C4-2B (cell line): ENCODE results near the gene LRRC3C.
A peak's percentile ranks its signal among the peaks of the same experiment; 100 is the strongest.

Experiments used
- H3K27ac ChIP-seq: fragments of 450-650 bp; 2 replicates; pipeline ENCODE4 v1.5.1; 2017
- CTCF ChIP-seq: fragments of 450-650 bp; conservative IDR thresholded peaks from 2 replicates; pipeline ENCODE4 v1.5.1; 2017; ENCODE audit warnings: mild to moderate bottlenecking
- ZFX ChIP-seq: fragments of 450-650 bp; IDR thresholded peaks from 2 replicates; pipeline ENCODE4 v1.6.1; 2017

Gene LRRC3C

GRCh38 chr17:39974433-39974832 lies 46.9 kb downstream of the LRRC3C start:
- no peak overlapping the region for H3K27ac ChIP-seq
- TF ChIP-seq CTCF (no peak), ZFX (no peak)

- no peak overlapping the region for H3K27ac ChIP-seq
- TF ChIP-seq CTCF (no peak), ZFX (no peak)
Observed at GRCh38 chr17:39975801-39976200, 48.3 kb downstream of the LRRC3C start.

GRCh38 chr17:39979016-39979670 lies 51.6 kb downstream of the LRRC3C start:
- no peak overlapping the region for H3K27ac ChIP-seq
- no peak for TF ChIP-seq ZFX
- TF ChIP-seq CTCF: no peak

- TF ChIP-seq ZFX (no peak), CTCF (no peak)
- peak overlapping the region; percentile 97 for H3K27ac ChIP-seq
Observed at GRCh38 chr17:39979893-39980350, 52.4 kb downstream of the LRRC3C start.

GRCh38 chr17:39980351-39981206 lies 53.0 kb downstream of the LRRC3C start, which contains the start of gene PSMD3:
Gene PSMD3, plus strand, starts transcription at chr17:39980807. Its CDS starts 164 bp downstream, at chr17:39980971.
- TF ChIP-seq ZFX (peak; percentile 100), CTCF (peak; percentile 88)
- H3K27ac ChIP-seq: peak within 1 kb of the TSS; percentile 97

GRCh38 chr17:39981207-39981741 lies 53.7 kb downstream of the LRRC3C start:
- peak overlapping the region; percentile 97 for H3K27ac ChIP-seq
- TF ChIP-seq ZFX (no peak), CTCF (no peak)
